Measurements from ENCODE around the gene CALB2.

CALB2 gene

GRCh38 chr16:71426880-71427615 lies 68.5 kb downstream of the CALB2 start:
- DNase-seq (ENCODE audit: low spot score): no peak

- no peak for DNase-seq (ENCODE audit: low spot score)
Observed at GRCh38 chr16:71428385-71428784, 69.9 kb downstream of the CALB2 start.

GRCh38 chr16:71428883-71429282 lies 70.4 kb downstream of the CALB2 start:
- DNase-seq (ENCODE audit: low spot score): no peak

GRCh38 chr16:71429581-71429980 lies 71.1 kb downstream of the CALB2 start:
- DNase-seq (ENCODE audit: low spot score): no peak

- no peak for DNase-seq (ENCODE audit: low spot score)
Observed at GRCh38 chr16:71430744-71431143, 72.2 kb downstream of the CALB2 start.

- DNase-seq (ENCODE audit: low spot score): no peak
Observed at GRCh38 chr16:71431176-71431575, 72.7 kb downstream of the CALB2 start.

GRCh38 chr16:71431991-71432390 lies 73.5 kb downstream of the CALB2 start:
- no peak for DNase-seq (ENCODE audit: low spot score)

- no peak for DNase-seq (ENCODE audit: low spot score)
Observed at GRCh38 chr16:71432906-71433305, 74.4 kb downstream of the CALB2 start.

GRCh38 chr16:71436473-71436872 lies 78.0 kb downstream of the CALB2 start:
- no peak for DNase-seq (ENCODE audit: low spot score)

GRCh38 chr16:71439523-71439922 lies 81.0 kb downstream of the CALB2 start:
- no peak for DNase-seq (ENCODE audit: low spot score)

Data from putamen (tissue), 1 donor.